HepG2 (cell line): ENCODE measurements around the gene OSBP. TPM values are rescaled to one million over a fixed set of nuclear protein-coding genes. Genes with fewer than 3 reads are reported as not detected.

Source experiments
- ATAC-seq: fragments of 200-7000 bp; cut with Tn5 transposase; 3 replicates; pipeline ENCODE4 v1.9.1; 2020; ENCODE audit warnings: mild to moderate bottlenecking, moderate library complexity
- BruUV-seq: library from RNA; stranded (reverse); fragments of 400-500 nt; replicated peaks from 2 replicates; lab custom pipeline; 2021; lab: Mats Ljungman, UMichigan
- CTCF ChIA-PET: fragments of 300-600 bp; formaldehyde crosslinking; extraction: SDS; loops from one replicate; lab custom pipeline; 2021; ENCODE audit warnings: low total read pairs, inconsistent platforms, low intra/inter-chr PET ratio; lab: Yijun Ruan, JAX
- POLR2A ChIA-PET: fragments of 350-600 bp; sonication (Branson Sonifier 250); formaldehyde crosslinking; loops from one replicate; lab custom pipeline; 2020; ENCODE audit warnings: antibody characterized with exemption, inconsistent platforms; lab: Yijun Ruan, JAX
- DNase-seq: peaks from one replicate; pipeline ENCODE4 v3.0.0-alpha.2; 2015; ENCODE audit warnings: low spot score
- FAIRE-seq: peaks from 3 replicates; lab custom pipeline; 2011; peaks lifted over from hg19 to GRCh38; lab: Jason Lieb, UNC
- H2AFZ ChIP-seq: one replicate; pipeline ENCODE4 v1.6.1; 2011; ENCODE audit warnings: low read length, inconsistent platforms
- H3K27ac ChIP-seq: fragments of 300-600 bp; 3 replicates; pipeline ENCODE4 v1.8.0; 2011; ENCODE audit warnings: mixed run types, mild to moderate bottlenecking, mixed read lengths, low read length, inconsistent platforms; ENCODE audit not compliant: insufficient read depth; ENCODE audit errors: extremely low read length
- H3K27me3 ChIP-seq, 2 experiments: fragments of 200-600 bp in 1 of 2; 2 replicates in 1 of 2; 3 replicates in 1 of 2; pipeline versions ENCODE4 v1.6.0 to v1.8.0; 2011; ENCODE audit warnings: low read length in 2 of 2, mild to moderate bottlenecking in 2 of 2, moderate library complexity in 2 of 2, inconsistent platforms in 1 of 2; ENCODE audit not compliant: insufficient read depth in 2 of 2, control insufficient read depth in 1 of 2
- H3K36me3 ChIP-seq, 2 experiments: fragments of 200-600 bp in 1 of 2; replicated peaks in 1 of 2; 2 replicates in 1 of 2; 3 replicates in 1 of 2; pipeline versions ENCODE4 v1.5.1 to v1.8.0; 2011; ENCODE audit warnings: low read length in 2 of 2, inconsistent platforms in 1 of 2; ENCODE audit not compliant: insufficient read depth in 2 of 2, control insufficient read depth in 1 of 2
- H3K4me1 ChIP-seq: 2 replicates; pipeline ENCODE4 v1.5.1; 2012; ENCODE audit warnings: low read length, inconsistent platforms; ENCODE audit not compliant: insufficient read depth
- H3K4me2 ChIP-seq: 2 replicates; pipeline ENCODE4 v1.6.0; 2011; ENCODE audit warnings: low read depth, low read length, inconsistent platforms
- H3K4me3 ChIP-seq, 3 experiments: fragments of 200-600 bp in 1 of 3; sonication (generic), shearing (Covaris generic) in 1 of 3; replicated peaks in 1 of 3; 2 replicates each; pipeline ENCODE4 v1.5.1; 2011 to 2016; ENCODE audit warnings: low read length in 3 of 3, inconsistent platforms in 2 of 3, low read depth in 2 of 3, mild to moderate bottlenecking in 2 of 3, control low read depth in 1 of 3, mixed read lengths in 1 of 3; ENCODE audit not compliant: insufficient read depth in 1 of 3
- H3K79me2 ChIP-seq: one replicate; pipeline ENCODE4 v1.6.1; 2011; ENCODE audit warnings: low read length, inconsistent platforms; ENCODE audit not compliant: insufficient read depth
- H3K9ac ChIP-seq: 2 replicates; pipeline ENCODE4 v1.6.0; 2011; ENCODE audit warnings: mild to moderate bottlenecking, low read depth, low read length, inconsistent platforms; ENCODE audit not compliant: insufficient read depth
- H3K9me3 ChIP-seq: 2 replicates; pipeline ENCODE4 v1.5.1; 2012; ENCODE audit warnings: mild to moderate bottlenecking, low read length
- H4K20me1 ChIP-seq: 2 replicates; pipeline ENCODE4 v1.6.0; 2011; ENCODE audit warnings: inconsistent platforms, mild to moderate bottlenecking, low read length, moderate library complexity; ENCODE audit not compliant: insufficient read depth
- CBX5 ChIP-seq: sonication (generic); formaldehyde crosslinking; IDR thresholded peaks from 2 replicates; pipeline ENCODE4 v1.4.0; 2020; ENCODE audit warnings: missing genetic modification reagents, borderline replicate concordance
- HBP1 ChIP-seq: IDR thresholded peaks from 2 replicates; pipeline ENCODE4 v1.6.1; 2016; ENCODE audit warnings: low read depth, control low read depth
- NFYC ChIP-seq: IDR thresholded peaks from 2 replicates; pipeline ENCODE4 v1.6.1; 2016; ENCODE audit warnings: missing genetic modification reagents, missing compliant biosample characterization
- PTBP1 ChIP-seq: fragments of 200-400 bp; formaldehyde crosslinking; IDR thresholded peaks from 2 replicates; pipeline ENCODE4 v1.6.1; 2018; ENCODE audit warnings: low read length, low read depth; ENCODE audit not compliant: poor library complexity, severe bottlenecking
- REXO4 ChIP-seq: sonication (generic); formaldehyde crosslinking; IDR thresholded peaks from 2 replicates; pipeline ENCODE4 v1.8.0; 2022; ENCODE audit warnings: missing genetic modification reagents, mild to moderate bottlenecking, borderline replicate concordance
- SALL2 ChIP-seq: sonication (generic); formaldehyde crosslinking; IDR thresholded peaks from 2 replicates; pipeline ENCODE4 v1.8.1; 2023; ENCODE audit warnings: mild to moderate bottlenecking, missing genetic modification reagents, inconsistent platforms
- SMARCE1 ChIP-seq: fragments of 450-650 bp; IDR thresholded peaks from 2 replicates; pipeline ENCODE4 v1.6.1; 2017; ENCODE audit warnings: borderline replicate concordance
- SP2 ChIP-seq: sonication (generic); formaldehyde crosslinking; IDR thresholded peaks from 2 replicates; pipeline ENCODE4 v1.5.1; 2020; ENCODE audit warnings: mild to moderate bottlenecking, missing genetic modification reagents
- SYNCRIP ChIP-seq: fragments of 200-400 bp; formaldehyde crosslinking; IDR thresholded peaks from 2 replicates; pipeline ENCODE4 v1.6.1; 2018; ENCODE audit warnings: mild to moderate bottlenecking, low read depth, low read length; ENCODE audit not compliant: insufficient read depth
- THRA ChIP-seq: sonication (generic); formaldehyde crosslinking; IDR thresholded peaks from 2 replicates; pipeline ENCODE4 v1.4.0; 2020; ENCODE audit warnings: missing genetic modification reagents, borderline replicate concordance
- ZNF235 ChIP-seq: sonication (generic); formaldehyde crosslinking; IDR thresholded peaks from 2 replicates; pipeline ENCODE4 v1.8.1; 2023; ENCODE audit warnings: mild to moderate bottlenecking, missing genetic modification reagents, borderline replicate concordance
- ZNF354B ChIP-seq: sonication (generic); formaldehyde crosslinking; IDR thresholded peaks from 2 replicates; pipeline ENCODE4 v1.8.0; 2022; ENCODE audit warnings: mild to moderate bottlenecking, missing genetic modification reagents
- ZNF556 ChIP-seq: sonication (generic); formaldehyde crosslinking; IDR thresholded peaks from 2 replicates; pipeline ENCODE4 v1.4.0; 2020; ENCODE audit warnings: mild to moderate bottlenecking, missing genetic modification reagents, borderline replicate concordance
- ZNF713 ChIP-seq: sonication (generic); formaldehyde crosslinking; IDR thresholded peaks from 2 replicates; pipeline ENCODE4 v1.4.0; 2020; ENCODE audit warnings: mild to moderate bottlenecking, missing genetic modification reagents
- WGBS: methylation state at CpG from one replicate; pipeline ENCODE4 v1.1.6; 2017; ENCODE audit warnings: low lambda C conversion rate; 5-methylcytosine and 5-hydroxymethylcytosine counted together
- in situ Hi-C: cut with HindIII; loops from 2 replicates; pipeline ENCODE4 v1.10.0; 2017; ENCODE audit warnings: low pct_unique_long_range_greater_than_20kb; ENCODE audit not compliant: extremely low pct_ligation_motif_present
- intact Hi-C: fragments of 100-400 bp; cut with micrococcal nuclease; formaldehyde crosslinking; loops from one replicate; pipeline ENCODE4 v1.10.0; 2022; ENCODE audit not compliant: unreplicated experiment
- polyA plus RNA-seq, 8 experiments: library from polyadenylated mRNA; depleted of rRNA in 3 of 8; stranded (reverse) in 7 of 8; unstranded in 1 of 8; fragments of >200 nt; fragmentation: Illumina TruSeq in 4 of 8; extraction: Trizol in 4 of 8; gene quantifications; 2 replicates each; pipeline versions ENCODE4 v1.2.1 to v1.2.3, GENCODE V29; 2011 to 2016; ENCODE audit warnings: low read depth in 4 of 8, missing spikeins in 1 of 8, mixed read lengths in 1 of 8; ENCODE audit not compliant: insufficient read depth in 1 of 8
- total RNA-seq, 5 experiments: library from RNA; depleted of rRNA; stranded (reverse); fragments of >200 nt; fragmentation: Illumina TruSeq; extraction: Trizol; gene quantifications; 2 replicates each; pipeline ENCODE4 v1.2.3, GENCODE V29; 2016; ENCODE audit warnings: low read depth in 1 of 5
- TF ChIP-seq, protein P1 (sequence below): sonication (generic); formaldehyde crosslinking; IDR thresholded peaks from 2 replicates; pipeline ENCODE4 v1.8.0; 2022; ENCODE audit warnings: missing genetic modification reagents, mild to moderate bottlenecking, inconsistent platforms, borderline replicate concordance
- TF ChIP-seq, protein P2 (sequence below): sonication (generic); formaldehyde crosslinking; conservative IDR thresholded peaks from 2 replicates; pipeline ENCODE4 v1.8.1; 2023; ENCODE audit warnings: missing genetic modification reagents
- TF ChIP-seq, protein P3 (sequence below): sonication (generic); formaldehyde crosslinking; IDR thresholded peaks from 2 replicates; pipeline ENCODE4 v1.8.0; 2022; ENCODE audit warnings: missing genetic modification reagents, low read depth, mild to moderate bottlenecking, borderline replicate concordance

OSBP gene
- total and polyA plus RNA-seq, 2 of the 13 experiments (the other 11 are each of a cell fraction or from before 2014, with no cell fraction given): 12.1 to 13.5 TPM

GRCh38 chr11:59654893-59655292, 39.3 kb upstream of the OSBP start (continued):
- TF ChIP-seq SMARCE1 (no peak), NFYC (CRISPR knock-in tag) (no peak)

GRCh38 chr11:59647245-59647980, 31.8 kb upstream of the OSBP start:
- FAIRE-seq: no peak
- POLR2A ChIA-PET: no interaction called here
- TF ChIP-seq ZNF713 (CRISPR knock-in tag): no peak
- no peak for TF ChIP-seq PTBP1
- TF ChIP-seq THRA (CRISPR knock-in tag): no peak
- TF ChIP-seq HBP1: no peak
- TF ChIP-seq, protein P1, sequence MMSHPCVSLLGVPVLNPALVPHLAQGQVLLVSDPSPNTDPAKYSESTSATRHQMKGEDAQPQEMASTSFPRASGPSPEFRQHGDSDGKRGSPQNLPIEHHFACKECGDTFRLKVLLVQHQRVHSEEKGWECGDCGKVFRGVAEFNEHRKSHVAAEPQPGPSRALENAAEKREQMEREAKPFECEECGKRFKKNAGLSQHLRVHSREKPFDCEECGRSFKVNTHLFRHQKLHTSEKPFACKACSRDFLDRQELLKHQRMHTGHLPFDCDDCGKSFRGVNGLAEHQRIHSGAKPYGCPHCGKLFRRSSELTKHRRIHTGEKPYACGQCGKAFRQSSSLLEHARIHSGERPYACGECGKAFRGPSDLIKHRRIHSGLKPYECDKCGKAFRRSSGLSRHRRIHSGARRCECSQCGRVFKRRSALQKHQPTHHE (CRISPR knock-in tag): no peak
- no peak for TF ChIP-seq REXO4
- no peak for TF ChIP-seq ZNF235 (CRISPR knock-in tag)
- TF ChIP-seq ZNF556 (CRISPR knock-in tag): no peak
- TF ChIP-seq, protein P2, sequence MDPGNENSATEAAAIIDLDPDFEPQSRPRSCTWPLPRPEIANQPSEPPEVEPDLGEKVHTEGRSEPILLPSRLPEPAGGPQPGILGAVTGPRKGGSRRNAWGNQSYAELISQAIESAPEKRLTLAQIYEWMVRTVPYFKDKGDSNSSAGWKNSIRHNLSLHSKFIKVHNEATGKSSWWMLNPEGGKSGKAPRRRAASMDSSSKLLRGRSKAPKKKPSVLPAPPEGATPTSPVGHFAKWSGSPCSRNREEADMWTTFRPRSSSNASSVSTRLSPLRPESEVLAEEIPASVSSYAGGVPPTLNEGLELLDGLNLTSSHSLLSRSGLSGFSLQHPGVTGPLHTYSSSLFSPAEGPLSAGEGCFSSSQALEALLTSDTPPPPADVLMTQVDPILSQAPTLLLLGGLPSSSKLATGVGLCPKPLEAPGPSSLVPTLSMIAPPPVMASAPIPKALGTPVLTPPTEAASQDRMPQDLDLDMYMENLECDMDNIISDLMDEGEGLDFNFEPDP: no peak
- TF ChIP-seq SALL2 (CRISPR knock-in tag): no peak
- TF ChIP-seq, protein P3, sequence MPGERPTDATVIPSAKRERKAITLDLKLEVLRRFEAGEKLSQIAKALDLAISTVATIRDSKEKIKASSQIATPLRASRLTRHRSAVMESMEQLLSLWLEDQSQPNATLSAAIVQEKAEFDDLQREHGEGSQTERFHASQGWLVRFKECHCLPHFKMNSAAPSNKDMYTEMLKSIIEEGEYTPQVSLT (CRISPR knock-in tag): no peak
- TF ChIP-seq ZNF354B (CRISPR knock-in tag): no peak
- TF ChIP-seq SP2: no peak
- TF ChIP-seq CBX5 (CRISPR knock-in tag): no peak
- TF ChIP-seq SYNCRIP: no peak

More at GRCh38 chr11:59647245-59647980, 31.8 kb upstream of the OSBP start:
- in situ Hi-C loops: no loop called here
- WGBS: 98% methylated on average over 3 of the region's 3 CpGs
- H3K4me1 ChIP-seq: peaks cover 18% of the 10 kb centered on the region
- DNase-seq (no peak), ATAC-seq (no peak)
- CTCF ChIA-PET: no interaction called here
- peaks cover 13 to 73% of the 10 kb centered on the region in 2 experiments for H3K36me3 ChIP-seq
- H3K4me3 ChIP-seq: no peak overlapping the region
- no peaks in the 10 kb centered on the region for H3K27me3 ChIP-seq
- no peak overlapping the region for H3K27ac ChIP-seq
- no peaks in the 10 kb centered on the region for H3K9me3 ChIP-seq
- no peak overlapping the region for H3K4me2 ChIP-seq
- BruUV-seq: TSS peak; percentile 31
- H3K79me2 ChIP-seq: no peaks in the 10 kb centered on the region
- intact Hi-C loops: no loop called here
- no peak overlapping the region for H2AFZ ChIP-seq
- H4K20me1 ChIP-seq: peaks cover 7% of the 10 kb centered on the region; the same call in 1 of the 2 replicates
- no peak overlapping the region for H3K9ac ChIP-seq
